OCI-LY7 (cell line): ENCODE measurements around the gene PLD1.
A peak's percentile ranks its signal among the peaks of the same experiment; 100 is the strongest.

Experiments used
- CTCF ChIP-seq: fragments of 200-600 bp; sonication (generic); conservative IDR thresholded peaks from 2 replicates; pipeline ENCODE4 v1.5.1; 2014; ENCODE audit warnings: mild to moderate bottlenecking, antibody characterized with exemption, low read length, moderate library complexity, mixed read lengths
- EZH2phosphoT487 ChIP-seq: fragments of 200-600 bp; sonication (generic); IDR thresholded peaks from 2 replicates; pipeline ENCODE4 v1.6.1; 2018; ENCODE audit warnings: low read depth, borderline replicate concordance, mild to moderate bottlenecking, mixed run types, antibody characterized with exemption, low read length, moderate library complexity, mixed read lengths

- TF ChIP-seq CTCF (peak; percentile 70), EZH2phosphoT487 (no peak)
Measured at GRCh38 chr3:171646357-171647133, 163.7 kb downstream of the PLD1 start.
